NB4 (cell line): ENCODE data around the gene SPRED1.

Experiments
- CTCF ChIP-seq: IDR thresholded peaks from one replicate; pipeline ENCODE4 v1.5.1; 2012; ENCODE audit warnings: low read depth, low read length
- POLR2A ChIP-seq: IDR thresholded peaks from 2 replicates; pipeline ENCODE4 v1.6.1; 2011; ENCODE audit warnings: mild to moderate bottlenecking; ENCODE audit not compliant: insufficient read length; ENCODE audit errors: extremely low read depth

DNA sequence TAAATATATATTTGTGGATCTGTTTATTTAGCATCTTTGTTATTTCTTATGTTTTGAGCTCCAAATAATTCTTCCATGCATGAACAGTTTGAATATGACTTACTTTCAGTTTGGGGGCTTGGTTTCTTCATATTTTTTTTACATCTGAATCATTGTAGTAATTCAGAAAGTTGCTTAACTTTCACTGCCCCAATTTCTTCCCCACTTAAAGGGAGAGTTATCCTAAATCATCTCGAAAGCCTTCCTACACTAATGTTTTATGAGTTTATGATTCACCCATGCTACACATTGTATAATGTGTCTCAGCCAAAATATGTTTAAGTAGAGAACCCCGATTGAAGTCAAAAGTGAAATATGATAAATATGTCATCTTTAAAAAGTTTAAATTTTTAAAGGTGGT, 47.8 kb downstream of the SPRED1 start:
- TF ChIP-seq CTCF (no peak), POLR2A (no peak)
